Measurements from ENCODE around the gene EVX2. TPM values are rescaled to one million over a fixed set of nuclear protein-coding genes. Genes with fewer than 3 reads are reported as not detected.

Gene EVX2
- total and polyA plus RNA-seq, 2 of the 4 experiments (the other 2 are of a cell fraction): not detected

GRCh38 chr2:176072292-176072669 is 11.5 kb downstream of the EVX2 start (continued):
- TF ChIP-seq USF2 (IDR thresholded peaks at IDR 0.05; ENCODE audit: low read depth, low read length): no peak

GRCh38 chr2:176071330-176072291 is 12.2 kb downstream of the EVX2 start:
- Histone ChIP-seq H2BK5ac (ENCODE audit: low read depth, low read length, poor library complexity, severe bottlenecking) (no peak overlapping the region), H3K4me1 (ENCODE audit: control insufficient read depth, insufficient read depth, low read length) (no peaks in the 10 kb centered on the region)
- in situ Hi-C loops (cut with MboI; ENCODE audit: low sequenced_read_pairs): no loop called here
- TF ChIP-seq USF2 (IDR thresholded peaks at IDR 0.05; ENCODE audit: low read depth, low read length) (no peak), ELK1 (IDR thresholded peaks at IDR 0.05; ENCODE audit: borderline replicate concordance, low read depth, low read length) (no peak), RCOR1 (IDR thresholded peaks at IDR 0.05; ENCODE audit: insufficient replicate concordance, low read length) (no peak), BHLHE40 (IDR thresholded peaks at IDR 0.05; ENCODE audit: low read depth, low read length) (no peak), MAZ (IDR thresholded peaks at IDR 0.05; ENCODE audit: borderline replicate concordance, low read depth, low read length) (no peak), NFE2L2 (IDR thresholded peaks at IDR 0.05; ENCODE audit: low read depth, low read length) (no peak), CTCF (conservative IDR thresholded peaks at IDR 0.05; ENCODE audit: low read depth, low read length) (no peak), CEBPB (IDR thresholded peaks at IDR 0.05; ENCODE audit: low read depth, low read length) (no peak), RFX5 (IDR thresholded peaks at IDR 0.05; ENCODE audit: low read depth, low read length) (no peak), CHD1 (IDR thresholded peaks at IDR 0.05; ENCODE audit: low read depth, low read length) (no peak)

More at GRCh38 chr2:176071330-176072291, 12.2 kb downstream of the EVX2 start:
- WGBS, 2 experiments (ENCODE audit: extremely low coverage in 2 of 2, insufficient read length in 1 of 2): 7% methylated on average over 6 of the region's 58 CpGs; no CpG with 5 or more reads in 1 of the 2 experiments
- Histone ChIP-seq H4K5ac (ENCODE audit: low read depth, low read length) (no peak overlapping the region), H4K91ac (ENCODE audit: insufficient read depth, low read depth, low read length) (no peak overlapping the region), H3K4me2 (ENCODE audit: low read depth, low read length) (no peak overlapping the region), H3K79me1 (ENCODE audit: low read depth in 1 of 2, low read length in 2 of 2) (no peaks in the 10 kb centered on the region), H2BK15ac (ENCODE audit: low read depth, low read length) (no peak overlapping the region), H4K20me1 (ENCODE audit: insufficient read depth, low read length) (no peaks in the 10 kb centered on the region), H3K14ac (replicated peaks; ENCODE audit: low read depth, low read length) (no peak overlapping the region), H3K4me3 (ENCODE audit: insufficient read depth, low read depth, low read length) (no peak overlapping the region), H3K27me3 (ENCODE audit: control insufficient read depth, insufficient read depth, low read length) (peaks cover 95% of the 10 kb centered on the region), H2AK9ac (replicated peaks; ENCODE audit: low read depth, low read length, poor library complexity) (no peak overlapping the region), H3K18ac (ENCODE audit: low read depth, low read length) (no peak overlapping the region), H4K8ac (ENCODE audit: low read depth in 2 of 2, low read length in 2 of 2) (no peak overlapping the region), H3K36me3 (ENCODE audit: control insufficient read depth, insufficient read depth, low read length) (no peaks in the 10 kb centered on the region), H3K23ac (ENCODE audit: low read depth, low read length) (no peak overlapping the region), H3K9me3 (ENCODE audit: control insufficient read depth, insufficient read depth, low read length) (peaks cover 6% of the 10 kb centered on the region; the same call in 1 of the 2 replicates), H3K56ac (ENCODE audit: extremely low read depth, insufficient read depth, low read length) (no peak overlapping the region), H3K27ac (ENCODE audit: insufficient read depth, low read length) (no peak overlapping the region), H2BK120ac (ENCODE audit: low read depth, low read length) (no peak overlapping the region), H2BK20ac (ENCODE audit: low read depth, low read length) (no peak overlapping the region), H3K9me1 (ENCODE audit: insufficient read depth, low read length) (no peaks in the 10 kb centered on the region), H2AK5ac (ENCODE audit: low read depth, low read length) (no peak overlapping the region), H3K9ac (ENCODE audit: low read depth, low read length) (no peak overlapping the region), H3K4ac (ENCODE audit: low read depth, low read length) (no peak overlapping the region), H2AFZ (replicated peaks; ENCODE audit: low read length, poor library complexity) (no peak overlapping the region)
- no TSS peak for BruUV-seq (replicated peaks)
- ATAC-seq (ENCODE audit: low read depth): no peak
- DNase-seq: no peak
- intact Hi-C loops (cut with micrococcal nuclease) (no loop called here), dilution Hi-C loops (cut with HindIII; ENCODE audit: low sequenced_read_pairs, unreplicated experiment) (no loop called here)
- POLR2A ChIA-PET (ENCODE audit: unreplicated experiment): no interaction called here
- CTCF ChIA-PET: no interaction called here

Measured in IMR-90 (cell line).